Measurements from ENCODE around the gene GLG1. TPM values are rescaled to one million over a fixed set of nuclear protein-coding genes. Genes with fewer than 3 reads are reported as not detected.
"Not testable (repeated sequence)": the region's sequence is repeated elsewhere in the genome, so short reads cannot be mapped to it uniquely, and the experiment has no call there.

Gene GLG1
- polyA plus RNA-seq, 12 donors: 104 to 131 (median 119) TPM

- not testable (repeated sequence) for DNase-seq
These were observed 195.9 kb downstream of the GLG1 start for GRCh38 chr16:74410981-74411380.

- not testable (repeated sequence) for DNase-seq
These were observed 196.6 kb downstream of the GLG1 start for GRCh38 chr16:74410057-74410957.

- not testable (repeated sequence) for DNase-seq
These were observed 197.5 kb downstream of the GLG1 start for GRCh38 chr16:74409185-74409981.

- DNase-seq: peak; percentile 26
These were observed 199.6 kb downstream of the GLG1 start for GRCh38 chr16:74407362-74407705.

- DNase-seq: not testable (repeated sequence)
These were observed 200.1 kb downstream of the GLG1 start for GRCh38 chr16:74406600-74407361.

- not testable (repeated sequence) for DNase-seq
These were observed 202.6 kb downstream of the GLG1 start for GRCh38 chr16:74404148-74404933.

- not testable (repeated sequence) for DNase-seq
These were observed 206.7 kb downstream of the GLG1 start for GRCh38 chr16:74400238-74400637.

- DNase-seq: not testable (repeated sequence)
These were observed 208.6 kb downstream of the GLG1 start for GRCh38 chr16:74398212-74398895.

Other genes starting within 250 kb of the GLG1 start
- gene NPIPB15, start 230.8 kb downstream of the GLG1 start, polyA plus RNA-seq (ENCODE audit: insufficient read length in 12 of 12): 10 to 100 TPM in 1 of 12 donors, 1 to 10 TPM in 9, not detected in 2; 2.1 to 10.5 (median 5.9) TPM
- gene CLEC18B, start 185.6 kb downstream of the GLG1 start, polyA plus RNA-seq (ENCODE audit: insufficient read length in 12 of 12): 1 to 10 TPM in 7 of 12 donors, under 1 TPM in 3, not detected in 2; 0.42 to 3.5 (median 2.1) TPM
- gene RFWD3, start 59.8 kb upstream of the GLG1 start, polyA plus RNA-seq (ENCODE audit: insufficient read length in 12 of 12): 10 to 100 TPM in 7 of 12 donors, 1 to 10 TPM in 4, not detected in 1; 6.1 to 20.4 (median 13.2) TPM
- 10 to 100 TPM in 1 of 12 donors, 1 to 10 TPM in 10, not detected in 1; 1.9 to 12.0 (median 2.7) TPM for gene MLKL, start 93.7 kb upstream of the GLG1 start, polyA plus RNA-seq (ENCODE audit: insufficient read length in 12 of 12)
- gene FA2H, start 167.7 kb upstream of the GLG1 start, polyA plus RNA-seq (ENCODE audit: insufficient read length in 12 of 12): 1 to 10 TPM in 2 of 12 donors, under 1 TPM in 6, not detected in 4; 0.08 to 6.8 (median 0.15) TPM